ENCODE results near the gene TMEM72.

TMEM72 gene

GRCh38 chr10:44890696-44891563 is 20.2 kb upstream of the TMEM72 start:
- DNase-seq = no peak

GRCh38 chr10:44891721-44892120 is 19.4 kb upstream of the TMEM72 start:
- no peak for DNase-seq

GRCh38 chr10:44893604-44894468 is 17.3 kb upstream of the TMEM72 start:
- DNase-seq = no peak

GRCh38 chr10:44894691-44895090 is 16.4 kb upstream of the TMEM72 start:
- no peak for DNase-seq

- DNase-seq = no peak
These were observed 15.9 kb upstream of the TMEM72 start for GRCh38 chr10:44895280-44895679.

GRCh38 chr10:44897049-44897448 is 14.1 kb upstream of the TMEM72 start:
- DNase-seq = no peak

- no peak for DNase-seq
These were observed 12.5 kb upstream of the TMEM72 start for GRCh38 chr10:44898665-44899064.

- no peak for DNase-seq
These were observed 11.6 kb upstream of the TMEM72 start for GRCh38 chr10:44899450-44900080.

GRCh38 chr10:44902941-44903545 is 8.1 kb upstream of the TMEM72 start:
- DNase-seq = no peak

- DNase-seq = no peak
These were observed 4.7 kb upstream of the TMEM72 start for GRCh38 chr10:44906486-44906885.

GRCh38 chr10:44907556-44907955 is 3.6 kb upstream of the TMEM72 start:
- DNase-seq = no peak

- no peak for DNase-seq
These were observed 2.9 kb upstream of the TMEM72 start for GRCh38 chr10:44908066-44908749.

- DNase-seq = no peak
These were observed 2.1 kb upstream of the TMEM72 start for GRCh38 chr10:44908936-44909630.

GRCh38 chr10:44909910-44910309 is 1.2 kb upstream of the TMEM72 start:
- DNase-seq = no peak

GRCh38 chr10:44910602-44911001 is 535 bp upstream of the TMEM72 start:
- DNase-seq = no peak

- no peak for DNase-seq
These were observed 814 bp downstream of the TMEM72 start for GRCh38 chr10:44911951-44912350.

GRCh38 chr10:44913350-44914081 is 2.4 kb downstream of the TMEM72 start:
- DNase-seq = no peak

GRCh38 chr10:44914891-44915290 is 3.8 kb downstream of the TMEM72 start:
- no peak for DNase-seq

GRCh38 chr10:44916429-44916828 is 5.3 kb downstream of the TMEM72 start:
- DNase-seq = no peak

GRCh38 chr10:44917848-44918247 is 6.7 kb downstream of the TMEM72 start:
- DNase-seq = no peak

- DNase-seq = no peak
These were observed 9.1 kb downstream of the TMEM72 start for GRCh38 chr10:44920252-44920651.

Data from NCI-H2171 (cell line).